Gastroesophageal sphincter (tissue), 4 donors: ENCODE measurements around the gene CCDC88C. TPM values are rescaled to one million over a fixed set of nuclear protein-coding genes. Genes with fewer than 3 reads are reported as not detected.

Experiments
- ATAC-seq: fragments of 150-250 bp; one replicate; pipeline ENCODE4 v1.9.1; 2016; ENCODE audit warnings: mild to moderate bottlenecking, moderate library complexity
- H3K27ac ChIP-seq, 4 donors: fragments of 200-600 bp; sonication (generic) in 3 of 4; 1 replicate in 3 of 4; 2 replicates in 1 of 4; pipeline ENCODE4 v1.5.1; 2016 to 2019
- H3K27me3 ChIP-seq: fragments of 200-600 bp; sonication (generic); one replicate; pipeline ENCODE4 v1.5.1; 2019
- H3K36me3 ChIP-seq, 2 donors: fragments of 200-600 bp; sonication (generic); one replicate each; pipeline ENCODE4 v1.5.1; 2019; ENCODE audit warnings: control low read depth in 1 of 2
- H3K4me1 ChIP-seq, 3 donors: fragments of 200-600 bp; sonication (generic); 1 replicate in 2 of 3; 2 replicates in 1 of 3; pipeline ENCODE4 v1.5.1; 2016 to 2019; ENCODE audit warnings: control low read depth in 2 of 3
- H3K4me3 ChIP-seq, 2 donors: fragments of 200-600 bp; sonication (generic); one replicate each; pipeline ENCODE4 v1.5.1; 2019; ENCODE audit warnings: mild to moderate bottlenecking in 1 of 2, moderate library complexity in 1 of 2
- H3K9me3 ChIP-seq, 3 donors: fragments of 200-600 bp; sonication (generic); one replicate each; pipeline ENCODE4 v1.5.1; 2017 to 2019; ENCODE audit warnings: control low read depth in 2 of 3
- CTCF ChIP-seq, 4 experiments: fragments of 200-600 bp in 2 of 4; fragments of 450-650 bp in 2 of 4; sonication (generic) in 1 of 4; IDR thresholded peaks; one replicate each; pipeline ENCODE4 v1.5.1; 2017 to 2019; ENCODE audit warnings: antibody characterized with exemption in 4 of 4, mild to moderate bottlenecking in 2 of 4, moderate library complexity in 2 of 4
- EP300 ChIP-seq: sonication (generic); formaldehyde crosslinking; IDR thresholded peaks from one replicate; pipeline ENCODE4 v1.6.1; 2017; ENCODE audit warnings: antibody characterized with exemption, mild to moderate bottlenecking
- POLR2A ChIP-seq, 2 donors: fragments of 450-650 bp; IDR thresholded peaks; one replicate each; pipeline ENCODE4 v1.6.1; 2017; ENCODE audit warnings: antibody characterized with exemption in 2 of 2, mild to moderate bottlenecking in 2 of 2, moderate library complexity in 1 of 2
- POLR2AphosphoS5 ChIP-seq: sonication (generic); formaldehyde crosslinking; IDR thresholded peaks from one replicate; pipeline ENCODE4 v1.6.1; 2017; ENCODE audit warnings: antibody characterized with exemption
- WGBS, 2 donors: methylation state at CpG; one replicate each; pipeline ENCODE4 v1.1.5; 2018; ENCODE audit warnings: low coverage in 1 of 2; 5-methylcytosine and 5-hydroxymethylcytosine counted together
- total RNA-seq, 4 donors: library from RNA; depleted of rRNA; stranded (reverse); fragments of >200 nt; gene quantifications; one replicate each; pipeline ENCODE4 v1.1.0, GENCODE V29; 2016

CCDC88C gene
- total RNA-seq, 4 donors from 2014 or later, result 2.0 to 10.1 (median 4.9) TPM

GRCh38 chr14:91281346-91281745 lies 136.3 kb downstream of the CCDC88C start:
- TF ChIP-seq POLR2A (IDR thresholded peaks at IDR 0.05) (no peak), CTCF (IDR thresholded peaks at IDR 0.05) (no peak), POLR2AphosphoS5 (no peak), EP300 (no peak)
- Histone ChIP-seq H3K4me1 (peaks cover 0 to 22% (median 0%) of the 10 kb centered on the region in 3 donors), H3K27ac (no peak overlapping the region), H3K27me3 (no peaks in the 10 kb centered on the region), H3K36me3 (peaks cover 0 to 8% of the 10 kb centered on the region in 2 donors), H3K4me3 (no peak overlapping the region), H3K9me3 (no peaks in the 10 kb centered on the region)
- WGBS, 2 donors, result 95% methylated on average over 8 of the region's 9 CpGs; no CpG with 5 or more reads in 1 of the 2 donors
- no peak for ATAC-seq

GRCh38 chr14:91280129-91280528 lies 137.5 kb downstream of the CCDC88C start:
- Histone ChIP-seq H3K27me3 (no peaks in the 10 kb centered on the region), H3K36me3 (peaks cover 0 to 8% of the 10 kb centered on the region in 2 donors), H3K9me3 (no peaks in the 10 kb centered on the region), H3K27ac (no peak overlapping the region), H3K4me1 (peaks cover 0 to 17% (median 0%) of the 10 kb centered on the region in 3 donors), H3K4me3 (no peak overlapping the region)
- ATAC-seq, result no peak
- WGBS, 2 donors, result 86 to 91% methylated on average over 4 of the region's 5 CpGs
- TF ChIP-seq POLR2AphosphoS5, result no peak

GRCh38 chr14:91279354-91279753 lies 138.3 kb downstream of the CCDC88C start:
- Histone ChIP-seq H3K27me3 (no peaks in the 10 kb centered on the region), H3K4me3 (no peak overlapping the region), H3K27ac (no peak overlapping the region), H3K36me3 (peaks cover 0 to 8% of the 10 kb centered on the region in 2 donors), H3K9me3 (no peaks in the 10 kb centered on the region), H3K4me1 (peaks cover 0 to 9% (median 0%) of the 10 kb centered on the region in 3 donors)
- no peak for ATAC-seq
- no peak for TF ChIP-seq EP300
- no peak for TF ChIP-seq POLR2A (IDR thresholded peaks at IDR 0.05)
- no peak for TF ChIP-seq CTCF (IDR thresholded peaks at IDR 0.05)
- 89 to 98% methylated on average over 6 to 9 of the region's 10 CpGs for WGBS, 2 donors

- H3K27ac ChIP-seq, result no peak overlapping the region
- TF ChIP-seq POLR2A (IDR thresholded peaks at IDR 0.05), result no peak
- no peak for TF ChIP-seq POLR2AphosphoS5
- no peak overlapping the region for H3K4me3 ChIP-seq
- H3K36me3 ChIP-seq, result peaks cover 0 to 8% of the 10 kb centered on the region in 2 donors
- no peaks in the 10 kb centered on the region for H3K27me3 ChIP-seq
- H3K4me1 ChIP-seq, result no peaks in the 10 kb centered on the region
- no peaks in the 10 kb centered on the region for H3K9me3 ChIP-seq
- ATAC-seq, result no peak
- 47 to 78% methylated on average over 2 to 5 of the region's 5 CpGs for WGBS, 2 donors
These were observed 139.3 kb downstream of the CCDC88C start for GRCh38 chr14:91278383-91278715.

- 90 to 99% methylated on average over 2 to 10 of the region's 30 CpGs for whole genome bisulfite sequencing, 2 donors
- H3K4me1 ChIP-seq, result no peaks in the 10 kb centered on the region
- peaks cover 0 to 8% of the 10 kb centered on the region in 2 donors for H3K36me3 ChIP-seq
- no peak overlapping the region for H3K27ac ChIP-seq
- no peaks in the 10 kb centered on the region for H3K9me3 ChIP-seq
- H3K4me3 ChIP-seq, result no peak overlapping the region
- TF ChIP-seq CTCF (IDR thresholded peaks at IDR 0.05) (no peak), POLR2A (IDR thresholded peaks at IDR 0.05) (no peak), POLR2AphosphoS5 (no peak), EP300 (no peak)
- no peak for ATAC-seq
- no peaks in the 10 kb centered on the region for H3K27me3 ChIP-seq
These were observed 139.9 kb downstream of the CCDC88C start for GRCh38 chr14:91277546-91278382.

- WGBS, 2 donors, result 96 to 100% methylated on average over 1 to 3 of the region's 9 CpGs
- Histone ChIP-seq H3K4me1 (peaks cover 0 to 3% (median 0%) of the 10 kb centered on the region in 3 donors), H3K36me3 (peaks cover 0 to 8% of the 10 kb centered on the region in 2 donors), H3K27me3 (no peaks in the 10 kb centered on the region), H3K4me3 (no peak overlapping the region), H3K27ac (no peak overlapping the region), H3K9me3 (no peaks in the 10 kb centered on the region)
- ATAC-seq, result no peak
- TF ChIP-seq POLR2A (IDR thresholded peaks at IDR 0.05) (no peak), CTCF (IDR thresholded peaks at IDR 0.05) (no peak), POLR2AphosphoS5 (no peak), EP300 (no peak)
These were observed 142.8 kb downstream of the CCDC88C start for GRCh38 chr14:91274796-91275195.
